OCI-LY7 (cell line): ENCODE results near the gene PIK3AP1. TPM values are rescaled to one million over a fixed set of nuclear protein-coding genes. Genes with fewer than 3 reads are reported as not detected.
"Not testable (repeated sequence)": the region's sequence is repeated elsewhere in the genome, so short reads cannot be mapped to it uniquely, and the experiment has no call there.

Experiments
- BruUV-seq: library from RNA; stranded (reverse); fragments of 400-500 nt; replicated peaks from 2 replicates; lab custom pipeline; 2021; lab: Mats Ljungman, UMichigan
- CTCF ChIA-PET: fragments of 300-600 bp; sonication (Branson Sonifier 250); formaldehyde crosslinking; loops from one replicate; lab custom pipeline; 2022; ENCODE audit warnings: antibody characterized with exemption; ENCODE audit not compliant: unreplicated experiment; lab: Charles Lee
- POLR2A ChIA-PET: fragments of 300-600 bp; sonication (Branson Sonifier 250); formaldehyde crosslinking; loops from one replicate; lab custom pipeline; 2022; ENCODE audit warnings: antibody characterized with exemption; lab: Charles Lee
- DNase-seq: peaks from one replicate; pipeline ENCODE4 v3.0.0-alpha.2; 2015; ENCODE audit warnings: low spot score
- H2AFZ ChIP-seq: fragments of 200-600 bp; sonication (generic), shearing (Covaris generic); 2 replicates; pipeline ENCODE4 v1.6.1; 2014; ENCODE audit warnings: mild to moderate bottlenecking, antibody characterized with exemption, low read length, moderate library complexity
- H3K27ac ChIP-seq: fragments of 200-600 bp; sonication (generic); 2 replicates; pipeline ENCODE4 v1.5.1; 2014; ENCODE audit warnings: mixed run types, low read depth, mild to moderate bottlenecking, moderate library complexity, low read length, inconsistent platforms; ENCODE audit not compliant: poor library complexity, severe bottlenecking
- H3K36me3 ChIP-seq: fragments of 200-600 bp; sonication (generic); 2 replicates; pipeline ENCODE4 v1.6.1; 2014; ENCODE audit warnings: mild to moderate bottlenecking, antibody characterized with exemption, low read length, moderate library complexity, mixed read lengths; ENCODE audit not compliant: insufficient read depth
- H3K4me1 ChIP-seq: fragments of 200-600 bp; sonication (generic); 2 replicates; pipeline ENCODE4 v1.5.1; 2014; ENCODE audit warnings: mild to moderate bottlenecking, low read length; ENCODE audit not compliant: insufficient read depth, poor library complexity, severe bottlenecking
- H3K4me2 ChIP-seq: fragments of 200-600 bp; sonication (generic); 2 replicates; pipeline ENCODE4 v1.6.1; 2014; ENCODE audit warnings: mild to moderate bottlenecking, low read length
- H3K4me3 ChIP-seq: fragments of 200-600 bp; sonication (generic); 2 replicates; pipeline ENCODE4 v1.5.1; 2014; ENCODE audit warnings: mild to moderate bottlenecking, low read depth, low read length; ENCODE audit not compliant: poor library complexity, severe bottlenecking
- H3K79me2 ChIP-seq: fragments of 200-600 bp; sonication (generic); 2 replicates; pipeline ENCODE4 v1.6.1; 2016; ENCODE audit warnings: low read depth, mild to moderate bottlenecking, low read length, moderate library complexity, mixed read lengths; ENCODE audit not compliant: insufficient read depth
- H3K9me2 ChIP-seq: fragments of 200-600 bp; sonication (generic); 2 replicates; pipeline ENCODE4 v1.6.1; 2016; ENCODE audit warnings: mild to moderate bottlenecking, low read length, mixed read lengths; ENCODE audit not compliant: insufficient read depth
- H3K9me3 ChIP-seq: fragments of 200-600 bp; sonication (generic); 2 replicates; pipeline ENCODE4 v1.6.1; 2014; ENCODE audit warnings: mild to moderate bottlenecking, mixed run types, low read length, mixed read lengths
- H4K20me1 ChIP-seq: fragments of 200-600 bp; sonication (generic); 2 replicates; pipeline ENCODE4 v1.6.1; 2014; ENCODE audit warnings: mild to moderate bottlenecking, antibody characterized with exemption, low read length, moderate library complexity, mixed read lengths; ENCODE audit not compliant: insufficient read depth
- CTCF ChIP-seq: fragments of 200-600 bp; sonication (generic); conservative IDR thresholded peaks from 2 replicates; pipeline ENCODE4 v1.5.1; 2014; ENCODE audit warnings: mild to moderate bottlenecking, antibody characterized with exemption, low read length, moderate library complexity, mixed read lengths
- EZH2phosphoT487 ChIP-seq: fragments of 200-600 bp; sonication (generic); IDR thresholded peaks from 2 replicates; pipeline ENCODE4 v1.6.1; 2018; ENCODE audit warnings: low read depth, borderline replicate concordance, mild to moderate bottlenecking, mixed run types, antibody characterized with exemption, low read length, moderate library complexity, mixed read lengths
- intact Hi-C: fragments of 100-400 bp; cut with micrococcal nuclease; formaldehyde crosslinking; loops from one replicate; pipeline ENCODE4 v1.10.0; 2022; ENCODE audit not compliant: unreplicated experiment
- total RNA-seq, 2 experiments: library from RNA; depleted of rRNA in 1 of 2; stranded (reverse); fragments of >200 nt in 1 of 2; shearing (Covaris generic) in 1 of 2; gene quantifications; 2 replicates each; pipeline ENCODE4 v1.2.3, GENCODE V29; 2014 to 2022

PIK3AP1 gene
- total RNA-seq, 2 experiments from 2014 or later = 132 to 140 TPM

- Histone ChIP-seq H3K36me3 (peaks cover 61% of the 10 kb centered on the region), H3K4me2 (peak overlapping the region; percentile 92), H4K20me1 (peaks cover 34% of the 10 kb centered on the region; the same call in 1 of the 2 replicates), H3K27ac (peak overlapping the region; percentile 96), H3K4me1 (peaks cover 81% of the 10 kb centered on the region), H2AFZ (no peak overlapping the region), H3K9me3 (no peaks in the 10 kb centered on the region), H3K4me3 (peak overlapping the region; percentile 75), H3K9me2 (no peaks in the 10 kb centered on the region), H3K79me2 (peaks cover 100% of the 10 kb centered on the region)
- intact Hi-C loops = loop anchor here (1.0 to 5.0 kb wide), 3 partner anchors 21 to 133 kb away; partner anchors contain the start of genes LCOR and PIK3AP1
- peak; percentile 77 for DNase-seq
- no peak for TF ChIP-seq CTCF
- POLR2A ChIA-PET = interaction anchor here (3.6 kb wide), 1 partner anchor 27 kb away, joined by 18 read pairs; no protein-coding TSS in a partner anchor
- CTCF ChIA-PET = no interaction called here
- BruUV-seq = TSS peak; percentile 37
These were observed 20.7 kb downstream of the PIK3AP1 start for GRCh38 chr10:96699613-96700012.

DNA sequence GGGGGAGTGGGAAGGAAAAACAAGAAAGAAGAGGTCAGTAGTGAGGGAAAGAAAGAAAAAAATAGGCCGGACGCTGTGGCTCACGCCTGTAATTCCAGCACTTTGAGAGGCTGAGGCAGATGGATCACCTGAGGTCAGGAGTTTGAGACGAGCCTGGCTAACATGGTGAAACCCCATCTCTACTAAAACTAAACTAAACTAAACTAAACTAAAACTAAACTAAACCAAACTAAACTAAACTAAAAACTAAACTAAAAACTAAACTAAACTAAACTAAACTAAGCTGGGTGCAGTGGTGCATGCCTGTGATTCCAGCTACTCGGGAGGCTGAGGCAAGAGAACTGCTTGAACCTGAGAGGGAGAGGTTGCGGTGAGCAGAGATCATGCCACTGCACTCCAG lies 22.0 kb downstream of the PIK3AP1 start:
- Histone ChIP-seq H3K4me2 (peak overlapping the region; percentile 92), H3K27ac (peak overlapping the region; percentile 96), H3K4me1 (peaks cover 83% of the 10 kb centered on the region), H3K79me2 (peaks cover 100% of the 10 kb centered on the region), H3K36me3 (peaks cover 66% of the 10 kb centered on the region), H4K20me1 (peaks cover 43% of the 10 kb centered on the region; the same call in 1 of the 2 replicates), H3K4me3 (peak overlapping the region; percentile 75)
- BruUV-seq, H3K9me2 ChIP-seq, H3K9me3 ChIP-seq, intact Hi-C loops, H2AFZ ChIP-seq, DNase-seq: not testable (repeated sequence)
- CTCF ChIA-PET = interaction anchor here (1.4 kb wide), 1 partner anchor 26 kb away, joined by 3 read pairs; no protein-coding TSS in a partner anchor
- POLR2A ChIA-PET = interaction anchor here (1.0 to 3.7 kb wide), 4 partner anchors 19 to 25 kb away, joined by 3 to 29 read pairs (median 16); partner anchors contain the start of gene PIK3AP1

DNA sequence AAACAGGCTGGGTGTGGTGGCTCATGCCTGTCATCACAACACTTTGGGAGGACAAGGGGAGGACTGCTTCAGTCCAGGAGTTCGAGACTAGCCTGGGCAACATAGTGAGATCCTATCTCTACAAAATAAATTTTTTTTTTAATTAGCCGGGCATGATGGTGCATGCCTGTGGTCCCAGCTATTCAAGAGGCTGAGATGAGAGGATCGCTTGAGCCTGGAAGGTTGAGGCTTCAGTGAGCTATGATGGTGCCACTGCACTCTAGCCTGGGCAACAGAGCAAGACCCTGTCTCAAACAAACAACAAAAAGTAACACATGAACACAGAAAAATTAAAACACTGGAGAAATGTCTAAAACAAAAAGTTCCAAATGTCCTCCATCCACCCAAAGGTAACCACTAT lies 22.9 kb downstream of the PIK3AP1 start:
- H3K27ac ChIP-seq = peak overlapping the region; percentile 59
- ChIA-PET POLR2A (interaction anchor here (0.6 to 3.7 kb wide), 8 partner anchors 8 to 44 kb away, joined by 3 to 29 read pairs (median 5); no protein-coding TSS in a partner anchor), CTCF (interaction anchor here (1.0 to 1.4 kb wide), 2 partner anchors 25 to 26 kb away, joined by 3 to 5 read pairs; no protein-coding TSS in a partner anchor)
- no TSS peak for BruUV-seq
- H4K20me1 ChIP-seq = peaks cover 49% of the 10 kb centered on the region; the same call in 1 of the 2 replicates
- no peak for DNase-seq
- H3K79me2 ChIP-seq = peaks cover 100% of the 10 kb centered on the region
- H3K9me2 ChIP-seq = no peaks in the 10 kb centered on the region
- peak overlapping the region; percentile 92 for H3K4me2 ChIP-seq
- H3K4me3 ChIP-seq = peak overlapping the region; percentile 75
- intact Hi-C loops = loop anchor here (2.0 kb wide), 1 partner anchor 55 kb away; no protein-coding TSS in a partner anchor
- no peak overlapping the region for H2AFZ ChIP-seq
- H3K9me3 ChIP-seq = no peaks in the 10 kb centered on the region
- H3K36me3 ChIP-seq = peaks cover 70% of the 10 kb centered on the region
- TF ChIP-seq EZH2phosphoT487 (no peak), CTCF (no peak)
- H3K4me1 ChIP-seq = peaks cover 81% of the 10 kb centered on the region
